Endometrial microvascular endothelial cells (primary cell): ENCODE data around the gene C2CD4C. TPM values are rescaled to one million over a fixed set of nuclear protein-coding genes. Genes with fewer than 3 reads are reported as not detected.
"Not testable (repeated sequence)": the region's sequence is repeated elsewhere in the genome, so short reads cannot be mapped to it uniquely, and the experiment has no call there.

Source experiments
- in situ Hi-C: cut with HindIII; loops from 2 replicates; pipeline ENCODE4 v1.10.0; 2017; ENCODE audit warnings: low sequenced_read_pairs, low pct_unique_long_range_greater_than_20kb; ENCODE audit errors: inconsistent ontology term
- total RNA-seq: library from RNA; depleted of rRNA; stranded (reverse); fragments of >200 nt; gene quantifications from one replicate; pipeline ENCODE4 v1.2.3, GENCODE V29; 2015; ENCODE audit errors: inconsistent ontology term

The C2CD4C gene
- total RNA-seq, 1 donor from 2014 or later: not detected

GRCh38 chr19:359653-359925 lies 49.4 kb downstream of the C2CD4C start:
- in situ Hi-C loops: no loop called here

GRCh38 chr19:355536-355935 lies 53.4 kb downstream of the C2CD4C start:
- in situ Hi-C loops: not testable (repeated sequence)

Other genes starting within 250 kb of the C2CD4C start
- gene PLPP2, start 117.7 kb downstream of the C2CD4C start, total RNA-seq: 98.2 TPM
- 37.4 TPM for gene MIER2, start 64.4 kb downstream of the C2CD4C start, total RNA-seq
- gene SHC2, start 51.9 kb upstream of the C2CD4C start, total RNA-seq: 0.37 TPM
- not detected for gene MADCAM1, start 87.3 kb upstream of the C2CD4C start, total RNA-seq
- 17.6 TPM for gene TPGS1, start 98.3 kb upstream of the C2CD4C start, total RNA-seq
- 84.7 TPM for gene CDC34, start 122.6 kb upstream of the C2CD4C start, total RNA-seq
- gene GZMM, start 134.9 kb upstream of the C2CD4C start, total RNA-seq: not detected
- 537 TPM for gene BSG, start 163.4 kb upstream of the C2CD4C start, total RNA-seq
- 0.37 TPM for gene HCN2, start 180.7 kb upstream of the C2CD4C start, total RNA-seq
- 25.9 TPM for gene POLRMT, start 224.4 kb upstream of the C2CD4C start, total RNA-seq
- gene FGF22, start 230.7 kb upstream of the C2CD4C start, total RNA-seq: not detected